T-cell (primary cell): ENCODE measurements around the gene STK16. TPM values are rescaled to one million over a fixed set of nuclear protein-coding genes. Genes with fewer than 3 reads are reported as not detected.

Experiments used
- ATAC-seq, 4 experiments: fragments of 200-7000 bp in 3 of 4; fragments of 150-1000 bp in 1 of 4; cut with Tn5 transposase; replicated peaks in 1 of 4; 1 replicate in 3 of 4; 2 replicates in 1 of 4; pipeline ENCODE4 v1.10.0; 2021; ENCODE audit warnings: moderate library complexity in 3 of 4, mild to moderate bottlenecking in 2 of 4, moderate number of reproducible peaks in 1 of 4
- CTCF ChIA-PET, 2 donors: fragments of 300-600 bp; sonication (Branson Sonifier 250); formaldehyde crosslinking; loops; one replicate each; lab custom pipeline; 2022; ENCODE audit warnings: antibody characterized with exemption in 2 of 2; lab: Charles Lee
- POLR2A ChIA-PET, 2 donors: fragments of 300-600 bp; sonication (Branson Sonifier 250); formaldehyde crosslinking; loops; one replicate each; lab custom pipeline; 2022; ENCODE audit warnings: antibody characterized with exemption in 2 of 2; lab: Charles Lee
- DNase-seq, 35 experiments: peaks; one replicate each; pipeline versions ENCODE4 v3.0.0 to v3.0.0-alpha.2; 2013 to 2023
- H3K27ac ChIP-seq: one replicate; pipeline ENCODE4 v1.5.1; 2013; ENCODE audit warnings: low read length
- H3K27me3 ChIP-seq, 2 experiments: replicated peaks in 1 of 2; 1 replicate in 1 of 2; 2 replicates in 1 of 2; pipeline versions ENCODE4 v1.6.1 to v1.7.0; 2013; ENCODE audit warnings: low read length in 1 of 2, mixed read lengths in 1 of 2; ENCODE audit not compliant: control insufficient read depth in 2 of 2, insufficient read depth in 2 of 2; ENCODE audit errors: extremely low read depth in 1 of 2
- H3K36me3 ChIP-seq, 2 donors: 1 replicate in 1 of 2; 2 replicates in 1 of 2; pipeline versions ENCODE4 v1.6.1 to v1.7.0; 2013; ENCODE audit warnings: low read length in 1 of 2; ENCODE audit not compliant: control insufficient read depth in 2 of 2, insufficient read depth in 1 of 2; ENCODE audit errors: extremely low read depth in 1 of 2
- H3K4me1 ChIP-seq, 2 experiments: 1 replicate in 1 of 2; 2 replicates in 1 of 2; pipeline versions ENCODE4 v1.6.1 to v1.7.0; 2013; ENCODE audit warnings: low read length in 2 of 2, mixed read lengths in 1 of 2; ENCODE audit not compliant: insufficient read depth in 2 of 2, control insufficient read depth in 1 of 2; ENCODE audit errors: extremely low read depth in 1 of 2
- H3K4me3 ChIP-seq, 2 donors: 1 replicate in 1 of 2; 2 replicates in 1 of 2; pipeline versions ENCODE4 v1.5.1 to v1.7.0; 2013; ENCODE audit warnings: mild to moderate bottlenecking in 2 of 2, low read length in 1 of 2, moderate library complexity in 1 of 2; ENCODE audit not compliant: control insufficient read depth in 1 of 2; ENCODE audit errors: extremely low read depth in 1 of 2
- H3K9me3 ChIP-seq: 2 replicates; pipeline ENCODE4 v1.7.0; 2013
- H3K27ac Mint-ChIP-seq, 2 donors: one replicate each; pipeline ENCODE4 v1.8.0; 2020 to 2021; ENCODE audit warnings: mild to moderate bottlenecking in 2 of 2, mixed read lengths in 2 of 2
- H3K27me3 Mint-ChIP-seq, 2 donors: one replicate each; pipeline ENCODE4 v1.8.0; 2021 to 2022; ENCODE audit warnings: mixed read lengths in 2 of 2
- H3K36me3 Mint-ChIP-seq: one replicate; pipeline ENCODE4 v1.8.0; 2021; ENCODE audit warnings: mixed read lengths
- H3K4me1 Mint-ChIP-seq, 3 donors: one replicate each; pipeline ENCODE4 v1.8.0; 2020 to 2022; ENCODE audit warnings: mixed read lengths in 3 of 3, mild to moderate bottlenecking in 1 of 3
- H3K4me3 Mint-ChIP-seq, 3 donors: one replicate each; pipeline ENCODE4 v1.8.0; 2020 to 2022; ENCODE audit warnings: mild to moderate bottlenecking in 3 of 3, mixed read lengths in 3 of 3, moderate library complexity in 3 of 3
- H3K9me3 Mint-ChIP-seq, 3 donors: one replicate each; pipeline ENCODE4 v1.8.0; 2020 to 2022; ENCODE audit warnings: mixed read lengths in 3 of 3
- WGBS: methylation state at CpG from one replicate; pipeline ENCODE4 v1.1.5; 2013; ENCODE audit warnings: missing lambda C conversion rate; ENCODE audit not compliant: insufficient coverage; 5-methylcytosine and 5-hydroxymethylcytosine counted together
- total RNA-seq, 35 experiments: library from RNA in 6 of 35; stranded (reverse) in 6 of 35; fragments of 120-200 nt in 1 of 35; gene quantifications; one replicate each; pipeline versions ENCODE4 v1.2.1 to v1.2.4 and lab custom pipeline; 2013 to 2026

STK16 gene
- total RNA-seq, 5 donors from 2014 or later (not counting 1 experiment from before 2014, with no cell fraction given): 19.3 to 26.6 (median 21.3) TPM

GRCh38 chr2:219247678-219248642 lies 2.7 kb downstream of the STK16 start:
- Mint-ChIP-seq H3K36me3 (peaks cover 39% of the 10 kb centered on the region), H3K27ac (peak overlapping the region; percentile 98 to 99)
- 20% methylated on average over 5 of the region's 17 CpGs for WGBS

DNA sequence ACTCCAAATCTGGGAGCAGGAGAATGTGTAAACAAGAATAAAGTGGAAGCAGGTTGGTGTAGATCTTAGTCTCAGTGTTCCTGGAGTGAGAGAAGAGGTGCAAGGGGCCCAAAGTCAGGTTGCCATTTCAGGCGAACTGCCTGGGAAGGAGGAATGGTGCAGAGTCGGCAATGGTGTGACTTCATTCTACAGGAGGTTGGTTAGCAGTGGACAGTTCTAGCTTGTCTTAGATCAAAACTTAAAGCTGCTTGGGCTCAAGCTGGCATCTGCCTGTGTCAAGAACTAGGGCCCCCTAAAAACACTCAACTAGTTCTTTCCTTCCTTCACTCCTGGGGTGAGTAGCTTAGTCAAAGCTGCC lies 3.5 kb downstream of the STK16 start:
- H3K27ac Mint-ChIP-seq: peak overlapping the region; percentile 98 to 99
- Histone ChIP-seq H3K27ac (peak overlapping the region; percentile 94), H3K36me3 (peaks cover 15 to 41% of the 10 kb centered on the region in 2 donors), H3K4me3 (peak overlapping the region; percentile 42 to 64), H3K27me3 (no peaks in the 10 kb centered on the region), H3K4me1 (peaks cover 57 to 83% of the 10 kb centered on the region in 2 experiments), H3K9me3 (no peaks in the 10 kb centered on the region)
- peak overlapping the region; percentile 75 to 96 (median 83) for H3K4me3 Mint-ChIP-seq
- H3K9me3 Mint-ChIP-seq: no peaks in the 10 kb centered on the region
- CTCF ChIA-PET: interaction anchor here (0.5 to 1.9 kb wide), 9 partner anchors 10 to 186 kb away, joined by 3 to 6 read pairs (median 3); partner anchors contain the start of genes ANKZF1 (in 1 of the 2) and ATG9A (in 1 of the 2)
- no peaks in the 10 kb centered on the region for H3K27me3 Mint-ChIP-seq
- H3K36me3 Mint-ChIP-seq: peaks cover 39% of the 10 kb centered on the region
- POLR2A ChIA-PET: interaction anchor here (0.9 to 3.0 kb wide), 5 partner anchors 19 to 352 kb away, joined by 4 to 14 read pairs (median 10); partner anchors contain the start of genes ANKZF1 (in 2 of the 2), ATG9A (in 2 of the 2) and DNAJB2 (in 2 of the 2)
- ATAC-seq: no peak
- no CpG with 5 or more reads among the region's 2 CpGs for WGBS
- no peak for DNase-seq
- H3K4me1 Mint-ChIP-seq: peaks cover 77 to 82% (median 78%) of the 10 kb centered on the region in 3 donors

More at GRCh38 chr2:219247678-219248642, 2.7 kb downstream of the STK16 start:
- ATAC-seq (peak; percentile 73 to 76 (median 73)), DNase-seq (peak; percentile 28 to 86 (median 63))
- Mint-ChIP-seq H3K4me3 (peak overlapping the region; percentile 68 to 83 (median 75)), H3K27me3 (no peaks in the 10 kb centered on the region), H3K4me1 (peaks cover 78 to 90% (median 79%) of the 10 kb centered on the region in 3 donors), H3K9me3 (no peaks in the 10 kb centered on the region)
- ChIA-PET POLR2A (interaction anchor here (0.6 to 3.0 kb wide), 4 partner anchors 18 to 61 kb away, joined by 4 to 11 read pairs (median 8); partner anchors contain the start of genes ANKZF1 (in 2 of the 2) and ATG9A (in 2 of the 2)), CTCF (interaction anchor here (0.6 to 1.4 kb wide), 9 partner anchors 18 to 141 kb away, joined by 3 to 8 read pairs (median 3); partner anchors contain the start of genes ANKZF1 (in 1 of the 2) and ATG9A (in 1 of the 2))
- Histone ChIP-seq H3K27ac (peak overlapping the region; percentile 94), H3K36me3 (peaks cover 15 to 41% of the 10 kb centered on the region in 2 donors), H3K4me3 (peak overlapping the region; percentile 32 to 64), H3K9me3 (no peaks in the 10 kb centered on the region), H3K4me1 (peaks cover 57 to 83% of the 10 kb centered on the region in 2 experiments), H3K27me3 (no peaks in the 10 kb centered on the region)

- ATAC-seq (peak in 3 of 4 experiments; percentile 7 to 13 (median 10)), DNase-seq (peak in 31 of 35 experiments; percentile 19 to 79 (median 54))
- H3K4me1 ChIP-seq: peaks cover 56 to 81% of the 10 kb centered on the region in 2 experiments
- Mint-ChIP-seq H3K4me3 (peak overlapping the region; percentile 75 to 96 (median 83)), H3K36me3 (peaks cover 39% of the 10 kb centered on the region), H3K4me1 (peaks cover 76 to 80% (median 76%) of the 10 kb centered on the region in 3 donors), H3K27ac (peak overlapping the region; percentile 98 to 99), H3K27me3 (no peaks in the 10 kb centered on the region), H3K9me3 (no peaks in the 10 kb centered on the region)
- peaks cover 15 to 41% of the 10 kb centered on the region in 2 donors for H3K36me3 ChIP-seq
- peak overlapping the region; percentile 42 to 64 for H3K4me3 ChIP-seq
- ChIA-PET CTCF (interaction anchor here (0.5 to 1.9 kb wide), 10 partner anchors 9 to 187 kb away, joined by 3 to 6 read pairs (median 3); partner anchors contain the start of genes ANKZF1 (in 1 of the 2) and ATG9A (in 1 of the 2)), POLR2A (interaction anchor here (0.5 to 3.0 kb wide), 11 partner anchors 12 to 353 kb away, joined by 3 to 14 read pairs (median 4); partner anchors contain the start of genes ANKZF1 (in 2 of the 2), ATG9A (in 2 of the 2), DNAJB2 (in 2 of the 2) and CNPPD1 (in 1 of the 2))
- H3K9me3 ChIP-seq: no peaks in the 10 kb centered on the region
- WGBS: 0% methylated on average over 2 of the region's 7 CpGs
- H3K27ac ChIP-seq: peak overlapping the region; percentile 94
- H3K27me3 ChIP-seq: no peaks in the 10 kb centered on the region
Measured at GRCh38 chr2:219249203-219249980, 4.1 kb downstream of the STK16 start.

DNA sequence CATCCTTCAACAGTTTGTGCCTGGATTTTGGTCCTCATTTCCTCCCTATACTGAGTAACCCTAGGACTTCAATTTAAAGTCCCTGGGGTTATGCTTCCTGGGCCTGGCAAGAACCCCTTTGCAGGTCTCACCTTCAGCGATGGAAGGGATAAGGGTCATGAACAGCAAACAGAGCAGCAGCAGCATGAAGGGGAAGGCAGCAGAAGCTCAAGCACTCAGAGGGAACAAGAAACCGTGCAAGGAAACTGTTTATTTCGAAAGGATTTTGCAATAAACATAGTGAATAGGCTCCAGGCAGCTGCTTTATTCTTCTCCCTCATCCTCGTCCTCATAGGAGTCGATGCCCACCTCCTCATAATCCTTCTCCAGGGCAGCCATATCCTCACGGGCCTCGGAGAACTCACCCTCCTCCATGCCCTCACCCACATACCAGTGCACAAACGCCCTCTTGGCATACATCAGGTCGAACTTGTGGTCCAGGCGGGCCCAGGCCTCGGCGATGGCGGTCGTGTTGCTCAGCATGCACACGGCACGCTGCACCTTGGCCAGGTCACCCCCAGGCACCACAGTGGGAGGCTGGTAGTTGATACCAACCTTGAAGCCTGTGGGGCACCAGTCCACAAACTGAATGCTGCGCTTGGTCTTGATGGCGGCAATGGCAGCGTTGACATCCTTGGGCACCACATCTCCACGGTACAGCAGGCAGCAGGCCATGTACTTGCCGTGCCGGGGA lies 4.9 kb downstream of the STK16 start:
- Mint-ChIP-seq H3K36me3 (peaks cover 39% of the 10 kb centered on the region), H3K4me3 (peak overlapping the region; percentile 75 to 96 (median 83)), H3K4me1 (peaks cover 72 to 76% (median 74%) of the 10 kb centered on the region in 3 donors), H3K27ac (peak overlapping the region; percentile 98 to 99), H3K9me3 (no peaks in the 10 kb centered on the region), H3K27me3 (no peaks in the 10 kb centered on the region)
- peak in 1 of 35 experiments; percentile 26 for DNase-seq
- no peak for ATAC-seq
- H3K4me3 ChIP-seq: peak overlapping the region; percentile 42 to 64
- ChIA-PET CTCF (interaction anchor here in 1 of 2 donors (0.5 to 1.9 kb wide), 5 partner anchors 9 to 91 kb away, joined by 3 to 6 read pairs (median 4); partner anchors contain the start of genes ANKZF1 and ATG9A), POLR2A (interaction anchor here (0.5 to 3.0 kb wide), 8 partner anchors 11 to 74 kb away, joined by 3 to 14 read pairs (median 4); partner anchors contain the start of genes DNAJB2 (in 2 of the 2), ANKZF1 (in 1 of the 2), ATG9A (in 1 of the 2) and CNPPD1 (in 1 of the 2))
- peaks cover 51 to 80% of the 10 kb centered on the region in 2 experiments for H3K4me1 ChIP-seq
- 76% methylated on average over 17 of the region's 22 CpGs for WGBS
- H3K27ac ChIP-seq: peak overlapping the region; percentile 94
- no peaks in the 10 kb centered on the region for H3K9me3 ChIP-seq
- H3K27me3 ChIP-seq: no peaks in the 10 kb centered on the region
- H3K36me3 ChIP-seq: peaks cover 15 to 41% of the 10 kb centered on the region in 2 donors

DNA sequence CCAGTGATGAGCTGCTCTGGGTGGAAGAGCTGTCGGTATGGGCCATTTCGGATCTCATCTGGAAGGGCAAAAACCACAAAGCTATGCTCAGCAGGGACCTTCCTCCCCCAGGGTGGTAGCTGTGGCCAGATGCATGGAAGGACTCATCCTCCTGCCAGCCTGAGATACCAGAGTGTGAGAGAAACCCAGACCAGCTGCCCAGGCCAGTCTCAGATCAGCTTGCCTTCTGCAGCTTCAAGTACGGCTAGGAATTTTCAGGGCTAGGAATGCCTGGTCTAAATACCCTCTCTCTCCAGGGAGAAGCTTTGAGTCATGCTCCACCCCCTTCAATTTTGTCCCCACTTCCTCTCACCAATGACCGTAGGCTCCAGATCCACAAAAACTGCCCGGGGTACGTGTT lies 6.4 kb downstream of the STK16 start:
- WGBS: 71% methylated on average over 1 of the region's 6 CpGs

More for the DNA sequence above, 6.4 kb downstream of the STK16 start:
- H3K27me3 Mint-ChIP-seq: no peaks in the 10 kb centered on the region
- CTCF ChIA-PET: interaction anchor here (0.8 to 1.2 kb wide), 3 partner anchors 26 to 40 kb away, joined by 3 to 4 read pairs (median 3); partner anchors contain the start of gene DNAJB2 (in 1 of the 2)
- Histone ChIP-seq H3K9me3 (no peaks in the 10 kb centered on the region), H3K27ac (peak overlapping the region; percentile 94), H3K27me3 (no peaks in the 10 kb centered on the region), H3K4me3 (peak overlapping the region; percentile 95 to 99), H3K36me3 (peaks cover 15 to 41% of the 10 kb centered on the region in 2 donors), H3K4me1 (peaks cover 43 to 70% of the 10 kb centered on the region in 2 experiments)
- peak overlapping the region; percentile 75 to 96 (median 83) for H3K4me3 Mint-ChIP-seq
- DNase-seq (no peak), ATAC-seq (no peak)
- no peaks in the 10 kb centered on the region for H3K9me3 Mint-ChIP-seq
- peaks cover 70 to 72% (median 72%) of the 10 kb centered on the region in 3 donors for H3K4me1 Mint-ChIP-seq
- POLR2A ChIA-PET: interaction anchor here (0.6 to 1.7 kb wide), 6 partner anchors 10 to 965 kb away, joined by 3 to 9 read pairs (median 4); partner anchors contain the start of genes ANKZF1 (in 1 of the 2) and ATG9A (in 1 of the 2)
- peak overlapping the region; percentile 98 to 99 for H3K27ac Mint-ChIP-seq
- H3K36me3 Mint-ChIP-seq: peaks cover 39% of the 10 kb centered on the region
